Endothelial cell of umbilical vein (primary cell): Measurements from ENCODE around the gene BRINP2. TPM values are rescaled to one million over a fixed set of nuclear protein-coding genes. Genes with fewer than 3 reads are reported as not detected.
A peak's percentile ranks its signal among the peaks of the same experiment; 100 is the strongest.

Experiments
- BruUV-seq: library from RNA; stranded (reverse); fragments of 400-500 nt; replicated peaks from 2 replicates; lab custom pipeline; 2021; lab: Mats Ljungman, UMichigan
- CTCF ChIA-PET: fragments of 300-600, 350-600 bp; sonication (Branson Sonifier 250); formaldehyde crosslinking; loops from one replicate; lab custom pipeline; 2021; ENCODE audit warnings: antibody characterized with exemption, inconsistent platforms; lab: Charles Lee
- POLR2A ChIA-PET: fragments of 300-600, 350-600 bp; sonication (Branson Sonifier 250); formaldehyde crosslinking; loops from one replicate; lab custom pipeline; 2021; ENCODE audit warnings: antibody characterized with exemption, inconsistent platforms; lab: Charles Lee
- DNase-seq: peaks from one replicate; pipeline ENCODE4 v3.0.0-alpha.2; 2011; ENCODE audit warnings: low read depth, low spot score
- FAIRE-seq: peaks from 2 replicates; lab custom pipeline; 2011; peaks lifted over from hg19 to GRCh38; lab: Jason Lieb, UNC
- H2AFZ ChIP-seq: 2 replicates; pipeline ENCODE4 v1.6.0; 2012; ENCODE audit warnings: low read depth, low read length, control low read depth, inconsistent platforms
- H3K27ac ChIP-seq: 2 replicates; pipeline ENCODE4 v1.5.1; 2011; ENCODE audit warnings: low read depth, mild to moderate bottlenecking, control low read depth, low read length, moderate library complexity; ENCODE audit not compliant: insufficient read depth
- H3K27me3 ChIP-seq, 2 experiments: 2 replicates each; pipeline versions ENCODE4 v1.6.0 to v1.6.1; 2011; ENCODE audit warnings: low read length in 2 of 2, mixed read lengths in 1 of 2; ENCODE audit not compliant: control insufficient read depth in 2 of 2, insufficient read depth in 2 of 2
- H3K36me3 ChIP-seq, 2 experiments: 2 replicates in 1 of 2; 3 replicates in 1 of 2; pipeline ENCODE4 v1.5.1; 2011; ENCODE audit warnings: low read length in 2 of 2, mild to moderate bottlenecking in 1 of 2, moderate library complexity in 1 of 2; ENCODE audit not compliant: control insufficient read depth in 2 of 2, insufficient read depth in 2 of 2; ENCODE audit errors: extremely low read depth in 1 of 2
- H3K4me1 ChIP-seq: 3 replicates; pipeline ENCODE4 v1.5.1; 2011; ENCODE audit warnings: mild to moderate bottlenecking, low read length; ENCODE audit not compliant: control insufficient read depth, insufficient read depth; ENCODE audit errors: extremely low read depth
- H3K4me2 ChIP-seq: 2 replicates; pipeline ENCODE4 v1.6.1; 2011; ENCODE audit warnings: low read length, control low read depth, mixed read lengths; ENCODE audit not compliant: insufficient read depth
- H3K4me3 ChIP-seq, 3 experiments: fragments of 200-600 bp in 1 of 3; sonication (generic), shearing (Covaris generic) in 1 of 3; replicated peaks in 1 of 3; 2 replicates each; pipeline ENCODE4 v1.5.1; 2011 to 2016; ENCODE audit warnings: control low read depth in 3 of 3, low read length in 3 of 3, mild to moderate bottlenecking in 2 of 3, inconsistent platforms in 1 of 3, low read depth in 1 of 3, moderate library complexity in 1 of 3; ENCODE audit not compliant: insufficient read depth in 1 of 3
- H3K79me2 ChIP-seq: 2 replicates; pipeline ENCODE4 v1.6.0; 2012; ENCODE audit warnings: low read length, inconsistent platforms; ENCODE audit not compliant: control insufficient read depth, insufficient read depth
- H3K9ac ChIP-seq: replicated peaks from 2 replicates; pipeline ENCODE3; 2011; ENCODE audit warnings: low read length, control low read depth; ENCODE audit not compliant: insufficient read depth; ENCODE audit errors: extremely low read depth
- H3K9me1 ChIP-seq: replicated peaks from 3 replicates; pipeline ENCODE4 v1.6.0; 2011; ENCODE audit warnings: mild to moderate bottlenecking, low read length; ENCODE audit not compliant: control insufficient read depth, insufficient read depth; ENCODE audit errors: extremely low read depth
- H3K9me3 ChIP-seq: replicated peaks from 2 replicates; pipeline ENCODE4 v1.5.1; 2012; ENCODE audit warnings: low read length, inconsistent platforms; ENCODE audit not compliant: control insufficient read depth, insufficient read depth
- H4K20me1 ChIP-seq: replicated peaks from 2 replicates; pipeline ENCODE3; 2011; ENCODE audit warnings: mild to moderate bottlenecking, low read length; ENCODE audit not compliant: control insufficient read depth, insufficient read depth; ENCODE audit errors: extremely low read depth
- CTCF ChIP-seq, 2 donors: IDR thresholded peaks; 1 replicate in 1 of 2; 2 replicates in 1 of 2; pipeline ENCODE4 v1.5.1; 2011; ENCODE audit warnings: low read length in 2 of 2, mild to moderate bottlenecking in 2 of 2, moderate library complexity in 2 of 2, control low read depth in 1 of 2, inconsistent platforms in 1 of 2, low read depth in 1 of 2; ENCODE audit not compliant: insufficient read depth in 1 of 2; ENCODE audit errors: extremely low read depth in 1 of 2
- EZH2 ChIP-seq: IDR thresholded peaks from 2 replicates; pipeline ENCODE4 v1.6.1; 2012; ENCODE audit warnings: borderline replicate concordance, low read depth, mild to moderate bottlenecking, moderate library complexity, low read length, inconsistent platforms; ENCODE audit not compliant: severe bottlenecking
- FOS ChIP-seq: IDR thresholded peaks from 2 replicates; pipeline ENCODE4 v1.6.1; 2011; ENCODE audit warnings: mild to moderate bottlenecking, low read length, moderate library complexity, borderline replicate concordance; ENCODE audit not compliant: insufficient read depth
- GATA2 ChIP-seq: IDR thresholded peaks from 2 replicates; pipeline ENCODE4 v1.7.0; 2011; ENCODE audit warnings: low read depth, mild to moderate bottlenecking, moderate library complexity, mixed read lengths, low read length; ENCODE audit not compliant: insufficient read length, insufficient read depth
- JUN ChIP-seq: IDR thresholded peaks from 2 replicates; pipeline ENCODE4 v1.6.1; 2011; ENCODE audit warnings: borderline replicate concordance, low read depth; ENCODE audit not compliant: insufficient read length, insufficient read depth
- MAX ChIP-seq: IDR thresholded peaks from 2 replicates; pipeline ENCODE4 v1.6.1; 2011; ENCODE audit not compliant: insufficient read depth, insufficient read length
- MYC ChIP-seq: IDR thresholded peaks from one replicate; pipeline ENCODE4 v1.6.1; 2011; ENCODE audit warnings: mild to moderate bottlenecking, low read depth, low read length
- POLR2A ChIP-seq: IDR thresholded peaks from 2 replicates; pipeline ENCODE4 v1.6.1; 2012; ENCODE audit warnings: low read depth, mild to moderate bottlenecking, control low read depth, low read length
- POLR2AphosphoS5 ChIP-seq: IDR thresholded peaks from 2 replicates; pipeline ENCODE4 v1.6.1; 2012; ENCODE audit warnings: low read depth, mild to moderate bottlenecking, control low read depth, low read length, moderate library complexity; ENCODE audit not compliant: insufficient read depth
- dilution Hi-C: fragments of 300-500 bp; cut with MboI; formaldehyde crosslinking; loops from one replicate; pipeline ENCODE4 v1.15.0; 2019; ENCODE audit warnings: low sequenced_read_pairs; ENCODE audit not compliant: extremely low pct_ligation_motif_present
- intact Hi-C: fragments of 100-400 bp; cut with micrococcal nuclease; formaldehyde crosslinking; loops from one replicate; pipeline ENCODE4 v1.10.0; 2022
- polyA plus RNA-seq, 4 experiments: library from polyadenylated mRNA; depleted of rRNA in 3 of 4; stranded (reverse) in 3 of 4; unstranded in 1 of 4; fragments of >200 nt; gene quantifications; 2 replicates each; pipeline versions ENCODE4 v1.2.1 to v1.2.3, GENCODE V29; 2011 to 2012; ENCODE audit warnings: missing spikeins in 1 of 4
- total RNA-seq: library from RNA; stranded (reverse); gene quantifications from 2 replicates; pipeline ENCODE4 v1.2.3, GENCODE V29; 2021

BRINP2 gene
- total and polyA plus RNA-seq, 2 donors (not counting 3 experiments of a cell fraction or from before 2014, with no cell fraction given), result not detected

GRCh38 chr1:177181280-177181630 is 10.5 kb downstream of the BRINP2 start:
- POLR2A ChIA-PET, result no interaction called here
- Histone ChIP-seq H3K9ac (no peak overlapping the region), H3K9me1 (no peaks in the 10 kb centered on the region), H4K20me1 (no peaks in the 10 kb centered on the region), H3K36me3 (no peaks in the 10 kb centered on the region), H3K4me3 (peak overlapping the region in 1 of 3 experiments; percentile 19), H3K4me1 (peaks cover 3% of the 10 kb centered on the region), H3K79me2 (no peaks in the 10 kb centered on the region), H3K27ac (no peak overlapping the region), H3K27me3 (peaks cover 3 to 10% of the 10 kb centered on the region in 2 experiments), H3K4me2 (peak overlapping the region; percentile 63), H2AFZ (peak overlapping the region; percentile 77), H3K9me3 (no peaks in the 10 kb centered on the region)
- dilution Hi-C loops, result no loop called here
- BruUV-seq, result no TSS peak
- DNase-seq (no peak), FAIRE-seq (no peak)
- TF ChIP-seq MAX (no peak), POLR2A (no peak), CTCF (IDR thresholded peaks at IDR 0.05; ENCODE audit: extremely low read depth in 1 of 2, insufficient read depth in 1 of 2, low read depth in 1 of 2, low read length in 2 of 2) (no peak), FOS (no peak), MYC (no peak), JUN (no peak), GATA2 (no peak), POLR2AphosphoS5 (no peak), EZH2 (no peak)
- intact Hi-C loops, result loop anchor here (1.0 to 10.0 kb wide), 3 partner anchors 284 to 766 kb away; no protein-coding TSS in a partner anchor
- CTCF ChIA-PET, result interaction anchor here (0.8 to 1.6 kb wide), 10 partner anchors 10 to 764 kb away, joined by 3 to 15 read pairs (median 7); partner anchors contain the start of genes ASTN1 and BRINP2
